NCI-H446 treated with DMSO at 0.1 percent for 48 hours (cell line): ENCODE data around the gene LDHD.

ENCODE experiments used
- DNase-seq: peaks from one replicate; lab custom pipeline; 2025; lab: John Stamatoyannopoulos, UW

The LDHD gene

GRCh38 chr16:75114179-75114945, 2.2 kb downstream of the LDHD start:
- DNase-seq = no peak

GRCh38 chr16:75113541-75114121, 2.9 kb downstream of the LDHD start:
- no peak for DNase-seq

- no peak for DNase-seq
Observed at GRCh38 chr16:75112734-75113491, 3.7 kb downstream of the LDHD start.

- no peak for DNase-seq
Observed at GRCh38 chr16:75111961-75112733, 4.4 kb downstream of the LDHD start.

- DNase-seq = no peak
Observed at GRCh38 chr16:75111514-75111940, 5.1 kb downstream of the LDHD start.

DNA sequence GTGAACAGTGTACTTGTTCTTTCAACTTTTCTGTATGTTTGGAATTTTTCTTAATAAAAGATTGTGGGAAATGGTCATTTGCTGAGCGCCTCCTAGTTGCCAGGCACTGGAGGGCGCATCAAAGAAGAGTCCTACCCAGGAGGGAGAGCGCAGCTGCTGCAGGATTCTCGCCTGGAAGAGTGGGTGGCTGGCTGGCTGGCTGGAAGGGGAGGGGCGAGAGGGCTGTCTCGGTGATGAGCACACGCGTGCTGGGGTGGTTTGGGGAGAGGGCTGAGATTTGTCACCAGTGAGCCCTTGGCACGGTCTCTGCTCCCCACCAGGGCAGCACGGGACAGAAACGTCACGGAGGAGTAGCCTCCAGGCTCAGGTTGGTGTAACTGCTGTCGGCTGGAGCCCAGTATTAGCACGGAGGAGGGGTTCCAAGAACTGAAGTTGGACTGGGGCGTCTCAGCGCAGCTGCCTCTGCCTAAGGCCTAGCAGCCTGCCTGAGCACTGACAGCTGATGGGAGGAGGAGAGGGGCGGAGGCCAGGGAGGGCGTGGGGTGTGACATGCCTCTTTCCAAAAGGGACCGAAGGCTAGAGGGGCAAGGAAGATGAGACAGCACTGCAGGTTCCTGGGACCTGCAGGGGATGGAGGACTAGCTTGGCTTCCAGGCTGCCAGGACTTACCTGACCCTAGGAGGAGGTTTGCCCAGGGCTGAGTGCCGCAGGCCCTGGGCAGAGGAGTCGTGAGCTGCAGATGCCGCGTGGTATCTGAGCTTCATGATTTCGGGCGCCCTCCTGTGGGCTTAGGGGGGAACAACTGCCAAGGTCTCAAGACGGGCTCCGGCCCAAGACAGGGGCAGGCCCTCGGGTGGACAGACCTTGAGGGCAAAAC, 5.7 kb downstream of the LDHD start:
- DNase-seq = peak; percentile 64

DNA sequence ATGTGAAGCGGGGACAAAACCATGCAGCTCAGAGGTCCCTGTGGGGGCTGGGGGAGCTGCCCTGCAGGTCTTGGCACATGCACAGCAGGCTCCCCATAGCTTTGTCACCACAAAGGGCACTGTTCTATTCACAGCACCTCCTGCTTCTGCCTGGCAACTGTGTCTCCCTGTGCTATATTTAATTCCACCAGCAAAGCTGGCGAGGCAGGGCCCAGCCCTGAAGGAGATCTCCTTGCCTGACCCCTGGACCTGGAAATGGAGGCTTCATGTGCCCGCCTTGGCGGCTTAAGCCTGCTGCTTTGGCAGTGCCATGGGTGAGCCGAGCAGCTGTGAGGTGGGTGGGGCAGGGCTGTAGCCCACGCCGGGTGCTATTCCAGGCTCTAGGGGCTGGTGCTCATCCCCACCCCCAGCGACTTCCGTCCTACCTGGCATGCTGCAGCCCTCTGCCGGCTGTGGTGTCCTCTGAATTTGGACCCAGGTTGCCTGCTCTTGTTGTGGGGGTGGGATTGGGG, 6.8 kb downstream of the LDHD start:
- peak; percentile 11 for DNase-seq

DNA sequence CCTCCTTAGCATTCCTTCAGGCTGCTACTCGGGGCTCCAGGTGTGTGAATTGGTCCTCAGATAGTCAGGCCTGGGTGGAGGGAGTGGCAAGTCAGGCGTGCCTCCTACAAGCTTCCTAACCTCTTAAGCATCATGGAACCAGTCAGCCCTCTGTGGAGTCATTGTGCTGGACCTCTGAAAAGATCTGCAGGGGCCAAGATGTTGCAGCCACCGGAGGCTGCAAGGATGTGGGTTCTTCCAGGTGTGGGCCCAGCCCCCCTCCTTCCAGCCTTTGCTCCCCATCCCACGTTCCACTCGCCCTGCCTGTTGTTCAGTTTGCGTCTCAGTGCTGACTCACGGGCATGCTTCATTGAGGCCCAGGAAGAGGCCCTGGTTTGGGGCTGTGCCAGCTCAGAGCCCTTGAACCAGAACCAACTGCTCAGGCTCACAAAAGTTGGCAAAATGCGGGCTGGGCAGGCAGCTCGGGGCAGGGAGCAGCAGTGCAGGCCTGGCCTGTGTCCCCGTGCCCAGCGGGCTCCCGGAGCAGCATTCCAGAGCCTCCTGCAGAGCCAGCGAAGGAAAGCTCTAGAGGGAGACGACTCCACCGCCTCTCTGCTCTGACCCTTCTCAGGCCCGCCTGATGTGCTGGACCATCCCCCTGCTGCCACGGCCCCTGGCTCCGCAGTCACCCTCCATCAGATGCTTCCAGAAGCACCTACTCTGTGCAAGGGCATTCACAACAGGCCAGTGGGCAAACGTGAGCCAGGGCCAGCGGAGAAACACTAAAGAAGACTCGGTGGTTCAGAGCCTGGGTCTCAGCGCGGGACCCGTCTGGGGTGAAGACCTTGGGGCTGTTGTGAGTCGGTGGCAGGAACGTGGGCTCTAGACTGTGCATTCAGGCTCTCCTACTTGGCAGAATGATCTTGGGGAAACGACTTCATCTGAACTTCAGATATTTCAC, 7.5 kb downstream of the LDHD start:
- peak; percentile 69 for DNase-seq

DNA sequence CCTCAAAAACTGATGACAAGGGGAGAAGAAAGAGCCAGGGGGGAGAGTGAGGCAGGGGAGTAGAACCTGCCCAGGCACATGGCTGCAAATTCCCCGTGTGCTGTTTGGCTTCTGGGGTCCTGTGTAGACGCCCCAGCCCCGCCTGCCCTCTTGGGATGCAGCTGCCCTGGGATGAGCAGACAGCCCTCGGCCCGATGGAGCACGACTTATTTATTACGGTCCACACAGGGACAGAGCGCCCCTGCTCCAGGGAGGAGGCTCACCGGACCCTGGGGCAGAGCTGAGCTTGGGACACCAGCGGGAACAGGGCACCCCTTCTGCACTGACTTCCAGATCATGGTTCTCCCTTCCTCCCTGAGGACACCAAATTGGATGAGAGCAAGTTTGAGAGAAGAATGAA, 9.1 kb downstream of the LDHD start:
- DNase-seq = no peak

GRCh38 chr16:75106351-75107274, 10.0 kb downstream of the LDHD start:
- DNase-seq = no peak

GRCh38 chr16:75105306-75106061, 11.1 kb downstream of the LDHD start:
- DNase-seq = no peak

- no peak for DNase-seq
Observed at GRCh38 chr16:75104836-75105235, 11.7 kb downstream of the LDHD start.

DNA sequence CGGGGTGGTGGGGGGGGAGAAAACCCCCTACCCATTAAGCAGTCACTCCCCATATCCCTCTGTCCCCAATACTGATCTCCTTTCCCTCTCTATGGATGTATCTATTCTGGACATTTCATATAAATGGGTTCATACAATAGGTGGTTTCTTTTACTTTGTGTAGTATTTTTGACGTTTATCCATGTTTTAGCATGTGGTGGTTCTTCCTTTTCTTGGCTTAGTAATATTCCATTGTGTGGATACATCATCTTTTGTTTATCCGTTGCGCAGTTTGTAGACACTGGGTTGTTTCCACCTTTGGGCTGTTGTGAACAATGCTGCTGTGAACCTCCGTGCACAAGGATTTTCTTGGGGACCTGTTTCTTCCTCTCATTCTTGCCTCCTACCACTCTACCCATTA, 12.6 kb downstream of the LDHD start:
- no peak for DNase-seq

GRCh38 chr16:75102595-75102994, 14.0 kb downstream of the LDHD start:
- no peak for DNase-seq

GRCh38 chr16:75101635-75102034, 14.9 kb downstream of the LDHD start:
- DNase-seq = no peak

- DNase-seq = no peak
Observed at GRCh38 chr16:75100603-75100990, 16.0 kb downstream of the LDHD start.

GRCh38 chr16:75099738-75100602, 16.6 kb downstream of the LDHD start:
- no peak for DNase-seq
